OCI-LY7 (cell line): Measurements from ENCODE around the gene PSMD3. TPM values are rescaled to one million over a fixed set of nuclear protein-coding genes. Genes with fewer than 3 reads are reported as not detected.

Source experiments
- BruUV-seq: library from RNA; stranded (reverse); fragments of 400-500 nt; replicated peaks from 2 replicates; lab custom pipeline; 2021; lab: Mats Ljungman, UMichigan
- CTCF ChIA-PET: fragments of 300-600 bp; sonication (Branson Sonifier 250); formaldehyde crosslinking; loops from one replicate; lab custom pipeline; 2022; ENCODE audit warnings: antibody characterized with exemption; ENCODE audit not compliant: unreplicated experiment; lab: Charles Lee
- POLR2A ChIA-PET: fragments of 300-600 bp; sonication (Branson Sonifier 250); formaldehyde crosslinking; loops from one replicate; lab custom pipeline; 2022; ENCODE audit warnings: antibody characterized with exemption; lab: Charles Lee
- DNase-seq: peaks from one replicate; pipeline ENCODE4 v3.0.0-alpha.2; 2015; ENCODE audit warnings: low spot score
- H2AFZ ChIP-seq: fragments of 200-600 bp; sonication (generic), shearing (Covaris generic); 2 replicates; pipeline ENCODE4 v1.6.1; 2014; ENCODE audit warnings: mild to moderate bottlenecking, antibody characterized with exemption, low read length, moderate library complexity
- H3K27ac ChIP-seq: fragments of 200-600 bp; sonication (generic); 2 replicates; pipeline ENCODE4 v1.5.1; 2014; ENCODE audit warnings: mixed run types, low read depth, mild to moderate bottlenecking, moderate library complexity, low read length, inconsistent platforms; ENCODE audit not compliant: poor library complexity, severe bottlenecking
- H3K36me3 ChIP-seq: fragments of 200-600 bp; sonication (generic); 2 replicates; pipeline ENCODE4 v1.6.1; 2014; ENCODE audit warnings: mild to moderate bottlenecking, antibody characterized with exemption, low read length, moderate library complexity, mixed read lengths; ENCODE audit not compliant: insufficient read depth
- H3K4me1 ChIP-seq: fragments of 200-600 bp; sonication (generic); 2 replicates; pipeline ENCODE4 v1.5.1; 2014; ENCODE audit warnings: mild to moderate bottlenecking, low read length; ENCODE audit not compliant: insufficient read depth, poor library complexity, severe bottlenecking
- H3K4me2 ChIP-seq: fragments of 200-600 bp; sonication (generic); 2 replicates; pipeline ENCODE4 v1.6.1; 2014; ENCODE audit warnings: mild to moderate bottlenecking, low read length
- H3K4me3 ChIP-seq: fragments of 200-600 bp; sonication (generic); 2 replicates; pipeline ENCODE4 v1.5.1; 2014; ENCODE audit warnings: mild to moderate bottlenecking, low read depth, low read length; ENCODE audit not compliant: poor library complexity, severe bottlenecking
- H3K79me2 ChIP-seq: fragments of 200-600 bp; sonication (generic); 2 replicates; pipeline ENCODE4 v1.6.1; 2016; ENCODE audit warnings: low read depth, mild to moderate bottlenecking, low read length, moderate library complexity, mixed read lengths; ENCODE audit not compliant: insufficient read depth
- H3K9me2 ChIP-seq: fragments of 200-600 bp; sonication (generic); 2 replicates; pipeline ENCODE4 v1.6.1; 2016; ENCODE audit warnings: mild to moderate bottlenecking, low read length, mixed read lengths; ENCODE audit not compliant: insufficient read depth
- H3K9me3 ChIP-seq: fragments of 200-600 bp; sonication (generic); 2 replicates; pipeline ENCODE4 v1.6.1; 2014; ENCODE audit warnings: mild to moderate bottlenecking, mixed run types, low read length, mixed read lengths
- H4K20me1 ChIP-seq: fragments of 200-600 bp; sonication (generic); 2 replicates; pipeline ENCODE4 v1.6.1; 2014; ENCODE audit warnings: mild to moderate bottlenecking, antibody characterized with exemption, low read length, moderate library complexity, mixed read lengths; ENCODE audit not compliant: insufficient read depth
- EZH2phosphoT487 ChIP-seq: fragments of 200-600 bp; sonication (generic); IDR thresholded peaks from 2 replicates; pipeline ENCODE4 v1.6.1; 2018; ENCODE audit warnings: low read depth, borderline replicate concordance, mild to moderate bottlenecking, mixed run types, antibody characterized with exemption, low read length, moderate library complexity, mixed read lengths
- intact Hi-C: fragments of 100-400 bp; cut with micrococcal nuclease; formaldehyde crosslinking; loops from one replicate; pipeline ENCODE4 v1.10.0; 2022; ENCODE audit not compliant: unreplicated experiment
- total RNA-seq, 2 experiments: library from RNA; depleted of rRNA in 1 of 2; stranded (reverse); fragments of >200 nt in 1 of 2; shearing (Covaris generic) in 1 of 2; gene quantifications; 2 replicates each; pipeline ENCODE4 v1.2.3, GENCODE V29; 2014 to 2022
- TF ChIP-seq, protein P1 (sequence below): fragments of 200-600 bp; sonication (generic); conservative IDR thresholded peaks from 2 replicates; pipeline ENCODE4 v1.5.1; 2014; ENCODE audit warnings: mild to moderate bottlenecking, antibody characterized with exemption, low read length, moderate library complexity, mixed read lengths

PSMD3 gene
- total RNA-seq, 2 experiments from 2014 or later = 149 to 150 TPM

DNA sequence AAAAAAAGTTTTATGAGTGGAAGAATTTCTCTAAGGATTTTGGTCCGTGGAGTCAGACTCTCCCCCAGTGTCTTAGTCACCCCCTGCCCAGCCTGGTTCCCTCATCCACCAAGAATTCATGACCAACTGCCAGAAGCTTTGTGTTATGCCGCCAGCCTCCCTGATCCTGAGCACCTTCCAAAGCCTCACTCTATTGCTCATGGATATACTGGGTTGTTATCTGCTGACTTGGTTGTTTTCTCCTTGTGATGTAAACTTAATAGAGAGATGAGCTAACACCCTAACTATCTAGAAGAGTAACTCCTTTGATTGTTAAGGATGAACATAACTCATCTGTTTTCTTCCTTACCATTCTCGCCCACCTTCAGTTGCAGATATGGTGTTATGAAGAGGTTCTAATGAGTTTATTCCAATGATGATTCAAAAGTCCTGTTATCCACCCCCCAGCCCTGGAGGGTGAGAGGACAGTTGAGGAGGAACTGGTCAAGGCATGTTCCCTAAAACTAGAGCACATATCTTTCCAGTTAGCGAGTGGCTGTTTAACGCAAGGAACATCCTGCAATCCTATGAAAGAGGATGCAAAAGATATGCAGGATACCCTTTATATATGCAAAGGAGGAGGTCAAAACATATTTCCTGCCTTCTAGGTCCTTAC, 1.5 kb upstream of the PSMD3 start:
- Histone ChIP-seq H3K9me2 (no peaks in the 10 kb centered on the region), H3K79me2 (peaks cover 30% of the 10 kb centered on the region), H3K4me1 (peaks cover 23% of the 10 kb centered on the region), H3K4me2 (peak overlapping the region; percentile 85), H2AFZ (peak overlapping the region; percentile 85), H4K20me1 (peaks cover 22% of the 10 kb centered on the region; the same call in 1 of the 2 replicates), H3K9me3 (no peaks in the 10 kb centered on the region), H3K4me3 (peak overlapping the region; percentile 96), H3K36me3 (peaks cover 20% of the 10 kb centered on the region), H3K27ac (peak overlapping the region; percentile 64)
- intact Hi-C loops = no loop called here
- CTCF ChIA-PET = no interaction called here
- no TSS peak for BruUV-seq
- POLR2A ChIA-PET = interaction anchor here (0.9 to 1.9 kb wide), 5 partner anchors 10 to 136 kb away, joined by 3 to 6 read pairs (median 4); no protein-coding TSS in a partner anchor
- DNase-seq = peak; percentile 23
- TF ChIP-seq, protein P1, sequence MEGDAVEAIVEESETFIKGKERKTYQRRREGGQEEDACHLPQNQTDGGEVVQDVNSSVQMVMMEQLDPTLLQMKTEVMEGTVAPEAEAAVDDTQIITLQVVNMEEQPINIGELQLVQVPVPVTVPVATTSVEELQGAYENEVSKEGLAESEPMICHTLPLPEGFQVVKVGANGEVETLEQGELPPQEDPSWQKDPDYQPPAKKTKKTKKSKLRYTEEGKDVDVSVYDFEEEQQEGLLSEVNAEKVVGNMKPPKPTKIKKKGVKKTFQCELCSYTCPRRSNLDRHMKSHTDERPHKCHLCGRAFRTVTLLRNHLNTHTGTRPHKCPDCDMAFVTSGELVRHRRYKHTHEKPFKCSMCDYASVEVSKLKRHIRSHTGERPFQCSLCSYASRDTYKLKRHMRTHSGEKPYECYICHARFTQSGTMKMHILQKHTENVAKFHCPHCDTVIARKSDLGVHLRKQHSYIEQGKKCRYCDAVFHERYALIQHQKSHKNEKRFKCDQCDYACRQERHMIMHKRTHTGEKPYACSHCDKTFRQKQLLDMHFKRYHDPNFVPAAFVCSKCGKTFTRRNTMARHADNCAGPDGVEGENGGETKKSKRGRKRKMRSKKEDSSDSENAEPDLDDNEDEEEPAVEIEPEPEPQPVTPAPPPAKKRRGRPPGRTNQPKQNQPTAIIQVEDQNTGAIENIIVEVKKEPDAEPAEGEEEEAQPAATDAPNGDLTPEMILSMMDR = no peak
- no peak for TF ChIP-seq EZH2phosphoT487

DNA sequence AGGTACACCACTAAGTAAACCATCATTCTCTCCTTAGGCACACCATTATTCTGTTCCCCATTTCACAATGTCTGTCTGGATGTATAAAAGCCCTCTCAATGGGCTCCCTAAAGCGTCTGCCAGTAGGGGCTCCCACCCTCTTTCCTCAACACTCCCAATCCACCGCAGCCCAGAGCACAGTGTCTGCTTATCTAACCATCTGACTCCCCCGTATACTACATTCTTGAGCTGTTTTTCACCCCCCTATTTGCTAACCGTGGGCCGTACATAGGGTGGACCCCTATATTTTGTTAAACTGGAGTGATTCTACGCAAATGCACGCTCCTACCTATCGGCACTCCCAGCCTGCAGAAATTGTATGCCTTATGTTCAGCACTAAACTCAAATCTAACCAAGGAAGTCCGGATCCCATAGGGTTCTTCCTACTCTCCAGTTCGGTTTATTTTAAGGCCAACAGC, 685 bp upstream of the PSMD3 start:
- Histone ChIP-seq H3K79me2 (peaks cover 30% of the 10 kb centered on the region), H4K20me1 (peaks cover 22% of the 10 kb centered on the region; the same call in 1 of the 2 replicates), H3K27ac (peak overlapping the region; percentile 64), H3K9me2 (no peaks in the 10 kb centered on the region), H3K36me3 (peaks cover 28% of the 10 kb centered on the region), H3K9me3 (no peaks in the 10 kb centered on the region), H3K4me2 (peak overlapping the region; percentile 85), H2AFZ (peak overlapping the region; percentile 85), H3K4me1 (peaks cover 23% of the 10 kb centered on the region), H3K4me3 (peak overlapping the region; percentile 96)
- ChIA-PET CTCF (no interaction called here), POLR2A (interaction anchor here (0.7 to 1.9 kb wide), 8 partner anchors 11 to 250 kb away, joined by 3 to 7 read pairs (median 4); partner anchors contain the start of gene MED24)
- intact Hi-C loops = loop anchor here (1.0 kb wide), 6 partner anchors 21 to 358 kb away; partner anchors contain the start of genes IKZF3, LRRC3C and ORMDL3
- BruUV-seq = no TSS peak
- DNase-seq = peak; percentile 59
- no peak for TF ChIP-seq EZH2phosphoT487
- TF ChIP-seq, protein P1 = peak; percentile 23; the same call in 1 of the 2 replicates
